ENCODE results near the gene SLC12A7.
"Not testable (repeated sequence)": the region's sequence is repeated elsewhere in the genome, so short reads cannot be mapped to it uniquely, and the experiment has no call there.

The SLC12A7 gene

DNA sequence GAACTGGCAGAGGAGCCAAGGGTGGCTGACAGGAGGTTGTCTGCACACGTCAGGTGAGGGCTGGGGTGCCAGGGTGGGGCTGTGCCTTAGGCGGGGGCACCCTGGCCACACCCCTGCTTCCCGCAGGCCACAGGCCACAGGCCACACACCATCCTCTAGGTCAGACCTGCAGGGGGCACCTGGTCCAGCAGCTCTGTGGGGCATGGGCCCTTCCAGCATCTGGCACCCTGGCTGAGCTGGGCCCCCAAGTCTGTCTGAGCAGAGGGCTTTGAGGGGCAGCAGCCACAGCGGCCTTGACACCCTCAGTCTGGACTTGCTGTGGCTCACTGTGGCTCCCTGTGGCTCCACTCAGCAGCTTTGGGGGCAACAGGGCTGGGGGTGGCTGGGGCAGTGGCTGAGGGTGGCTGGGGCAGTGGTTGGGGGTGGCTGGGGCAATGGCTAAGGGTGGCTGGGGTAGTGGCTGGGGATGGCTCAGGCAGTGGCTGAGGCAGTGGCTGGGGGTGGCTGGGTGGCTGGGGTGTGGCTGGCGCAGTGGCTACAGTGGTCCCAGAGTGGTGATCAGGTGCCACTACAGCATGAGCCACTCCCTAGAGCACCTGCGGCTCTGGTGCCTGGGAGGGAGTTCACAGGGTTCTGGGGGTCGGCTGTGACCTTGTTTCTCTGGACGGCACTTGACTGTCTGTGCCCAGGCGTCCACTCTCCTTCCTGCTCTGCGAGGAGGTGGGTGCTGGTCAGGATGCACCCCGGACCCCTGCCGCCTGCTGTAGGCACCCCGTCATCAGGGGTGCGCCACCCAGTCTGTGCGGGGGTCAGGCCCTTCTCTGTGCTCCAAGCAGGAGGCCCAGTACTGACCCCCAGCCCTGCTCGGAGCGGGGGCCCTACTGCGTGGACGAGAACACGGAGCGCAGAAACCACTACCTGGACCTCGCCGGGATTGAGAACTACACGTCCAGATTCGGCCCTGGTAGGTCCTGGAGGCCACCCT, 76.2 kb downstream of the SLC12A7 start:
- DNase-seq (ENCODE audit: low spot score): no peak

- no peak for DNase-seq (ENCODE audit: low spot score)
Measured at GRCh38 chr5:1034986-1035385, 76.9 kb downstream of the SLC12A7 start.

DNA sequence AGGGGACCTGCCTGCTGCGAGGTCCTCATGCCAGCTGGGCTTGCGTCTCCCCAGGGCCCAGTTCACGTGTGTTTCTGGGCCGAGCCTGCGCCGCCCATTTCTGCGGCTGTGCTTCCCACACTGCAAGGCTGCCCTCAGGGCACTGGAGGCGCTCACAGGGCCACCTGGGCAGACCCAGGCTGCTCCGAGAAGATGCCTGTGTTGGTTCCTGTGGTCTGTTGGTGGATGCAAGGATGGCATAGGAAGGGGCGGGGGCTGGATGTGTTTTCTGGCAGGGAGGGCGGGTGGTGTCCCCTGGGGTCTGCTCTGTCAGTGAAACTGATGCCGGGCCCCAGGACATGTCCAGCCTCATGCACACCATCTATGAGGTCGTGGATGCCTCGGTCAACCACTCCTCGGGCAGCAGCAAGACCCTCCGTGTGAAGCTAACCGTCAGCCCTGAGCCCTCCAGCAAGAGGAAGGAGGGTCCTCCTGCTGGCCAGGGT, 77.4 kb downstream of the SLC12A7 start:
- no peak for DNase-seq (ENCODE audit: low spot score)

DNA sequence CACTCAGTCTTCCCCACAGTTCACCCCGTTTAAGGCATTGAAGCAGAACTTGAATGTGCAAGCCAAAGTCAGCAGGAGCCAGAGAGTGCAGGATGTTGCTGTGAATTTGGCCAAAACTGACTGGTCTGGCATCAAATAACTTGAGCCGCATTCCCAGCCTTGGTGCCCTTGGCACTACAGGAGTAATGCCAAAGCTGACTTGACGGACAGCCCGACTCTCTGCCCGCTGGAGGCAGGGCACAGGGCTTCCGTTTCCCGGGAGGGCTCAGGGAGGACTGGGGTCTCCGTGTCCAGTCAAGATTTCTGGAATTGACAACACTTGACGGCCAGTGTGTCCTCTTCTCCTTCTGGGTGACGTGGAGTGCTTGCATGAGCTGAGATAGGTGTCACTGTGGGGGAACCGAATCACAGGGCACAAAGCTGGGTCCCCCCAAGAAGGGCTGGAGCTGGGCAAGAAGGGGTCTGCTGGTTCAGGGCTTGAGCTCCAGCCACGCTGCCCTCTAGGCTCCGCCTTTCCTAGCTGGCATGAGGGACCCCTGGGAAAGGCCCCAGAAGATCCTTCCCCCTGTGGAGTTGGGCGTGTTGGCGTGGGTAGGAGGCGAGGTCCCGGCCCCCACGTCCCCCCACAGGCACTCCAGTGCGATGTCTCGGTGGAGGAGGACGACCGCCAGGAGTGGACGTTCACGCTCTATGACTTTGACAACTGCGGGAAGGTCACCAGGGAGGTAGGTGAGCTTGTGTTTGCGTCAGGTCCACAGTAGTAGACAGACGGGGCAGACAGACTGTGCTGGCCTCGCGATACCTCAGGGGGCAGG, 78.0 kb downstream of the SLC12A7 start:
- no peak for DNase-seq (ENCODE audit: low spot score)

DNA sequence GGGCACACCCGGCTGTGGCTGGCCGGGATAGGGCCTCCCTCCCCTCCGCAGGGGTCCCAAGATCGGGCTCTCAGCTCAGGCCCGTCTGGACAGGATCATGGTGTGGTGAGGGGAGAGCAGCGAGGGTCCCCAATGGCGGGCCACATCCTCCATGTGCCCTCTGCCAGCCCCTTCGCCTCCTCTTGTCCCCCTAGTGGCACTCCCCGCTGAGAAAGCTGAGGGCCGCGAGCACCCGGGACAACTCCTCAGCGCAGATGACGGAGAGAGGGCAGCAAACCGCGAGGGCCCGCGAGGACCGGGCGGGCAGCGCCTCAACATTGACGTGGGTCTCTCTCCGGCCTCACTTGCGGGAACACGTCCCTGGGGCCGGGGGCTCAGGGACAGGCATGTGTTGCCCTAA, 78.7 kb downstream of the SLC12A7 start:
- DNase-seq (ENCODE audit: low spot score): no peak

GRCh38 chr5:1032551-1033027, 79.3 kb downstream of the SLC12A7 start:
- no peak for DNase-seq (ENCODE audit: low spot score)

- no peak for DNase-seq (ENCODE audit: low spot score)
Measured at GRCh38 chr5:1032011-1032410, 79.9 kb downstream of the SLC12A7 start.

DNA sequence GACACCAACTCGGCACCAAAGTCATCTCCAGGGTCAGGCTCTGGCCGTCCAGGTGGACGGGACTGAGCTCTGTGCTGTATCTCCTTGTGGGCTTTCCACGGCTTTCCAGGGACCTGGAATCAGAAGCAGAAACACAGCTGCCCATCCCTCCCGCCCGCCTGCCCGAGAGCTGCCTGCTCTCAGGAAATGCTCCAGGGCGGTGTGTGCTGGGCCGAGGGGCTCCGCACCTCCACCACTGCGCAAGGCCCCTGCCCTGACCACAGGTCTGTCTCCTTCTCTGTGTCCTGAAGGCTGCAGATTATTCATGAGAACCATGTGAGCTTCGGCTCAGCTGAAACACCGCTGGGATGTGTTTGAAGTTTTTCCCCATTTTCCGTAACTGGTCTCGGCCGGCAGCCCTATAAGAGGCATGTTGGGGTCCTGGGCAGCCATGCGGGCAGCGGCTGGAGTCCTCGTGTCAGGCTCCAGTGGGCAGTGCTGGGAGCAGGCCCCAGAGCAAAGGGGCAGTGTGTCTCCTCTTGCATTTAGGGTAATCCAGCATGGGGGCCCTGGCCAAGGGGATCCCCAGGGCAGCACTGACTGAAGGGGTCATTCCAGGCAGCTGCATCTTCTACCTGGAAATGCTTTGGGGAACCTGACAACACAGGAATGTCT, 80.4 kb downstream of the SLC12A7 start:
- no peak for DNase-seq (ENCODE audit: low spot score)

GRCh38 chr5:1030801-1031271, 81.0 kb downstream of the SLC12A7 start:
- no peak for DNase-seq (ENCODE audit: low spot score)

GRCh38 chr5:1029945-1030625, 81.8 kb downstream of the SLC12A7 start:
- DNase-seq (ENCODE audit: low spot score): no peak

DNA sequence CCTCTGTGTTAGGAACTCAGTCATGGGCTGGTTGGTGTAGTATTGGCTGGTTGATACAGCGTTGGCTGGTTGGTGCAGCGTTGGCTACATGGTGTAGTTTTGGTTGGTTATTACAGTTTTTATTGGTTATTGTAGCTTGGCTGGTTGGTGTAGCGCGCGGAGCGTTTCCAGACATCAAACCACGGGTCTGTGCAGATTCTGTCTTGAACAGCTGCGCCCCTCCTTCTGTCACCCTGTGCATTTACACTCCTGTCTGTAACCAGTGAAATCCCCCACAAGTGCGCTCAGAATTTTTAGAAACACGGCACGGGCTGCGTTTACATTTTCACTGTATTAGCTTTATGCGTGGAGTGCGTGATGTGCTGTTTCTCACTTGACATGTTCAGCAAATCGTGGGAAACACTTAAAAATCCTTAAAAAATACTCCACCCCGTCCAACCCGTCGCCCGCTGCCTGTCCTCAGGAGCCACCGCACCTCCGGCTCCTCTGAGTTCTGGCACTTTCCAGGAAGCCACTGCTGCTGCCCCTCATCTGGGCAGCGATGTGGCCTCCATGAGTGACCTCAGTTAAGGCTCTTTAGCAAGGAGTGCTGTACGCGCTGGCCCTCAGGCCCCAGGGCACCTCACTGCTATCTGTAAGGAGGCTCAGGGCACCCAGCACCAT, 82.5 kb downstream of the SLC12A7 start:
- DNase-seq (ENCODE audit: low spot score): no peak

DNA sequence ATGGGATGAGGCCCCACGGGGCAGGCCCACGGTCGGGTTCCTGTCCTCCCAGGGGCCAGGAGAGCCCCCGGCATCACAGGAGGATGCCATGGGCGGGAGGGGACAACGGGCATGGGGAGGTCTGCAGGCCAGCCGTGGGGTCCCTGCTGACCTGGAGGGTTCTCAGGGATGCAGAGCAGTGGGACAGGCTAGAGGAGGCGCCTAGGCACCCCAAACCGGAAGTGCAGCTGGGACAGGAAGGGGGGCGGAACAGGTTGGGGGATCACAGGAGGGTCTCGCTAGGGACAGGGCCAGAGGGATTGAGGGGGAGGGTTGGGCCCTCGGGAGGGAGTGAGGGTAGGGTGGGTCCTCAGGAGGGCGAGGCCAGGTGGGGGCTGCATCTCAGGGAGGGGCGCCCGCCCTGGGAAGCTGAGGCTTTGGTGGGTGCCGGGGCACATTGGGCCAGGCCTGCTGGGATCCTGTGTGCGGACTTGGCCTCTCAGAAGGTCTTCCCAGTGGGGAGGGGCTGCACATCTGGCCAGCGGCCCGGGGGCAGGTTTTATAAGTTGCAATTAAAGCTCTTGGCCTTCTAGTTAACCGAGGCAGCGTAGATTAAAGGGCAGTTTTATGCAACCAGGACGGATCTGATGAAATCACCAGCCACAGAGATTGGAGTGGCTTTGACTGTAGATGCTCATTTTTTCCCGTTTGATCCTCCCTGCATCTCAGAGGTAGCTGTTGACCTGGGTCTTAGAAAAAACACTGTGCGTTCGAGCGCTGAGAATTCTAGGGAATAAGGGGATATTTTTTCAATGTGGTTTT, 83.2 kb downstream of the SLC12A7 start:
- no peak for DNase-seq (ENCODE audit: low spot score)

DNA sequence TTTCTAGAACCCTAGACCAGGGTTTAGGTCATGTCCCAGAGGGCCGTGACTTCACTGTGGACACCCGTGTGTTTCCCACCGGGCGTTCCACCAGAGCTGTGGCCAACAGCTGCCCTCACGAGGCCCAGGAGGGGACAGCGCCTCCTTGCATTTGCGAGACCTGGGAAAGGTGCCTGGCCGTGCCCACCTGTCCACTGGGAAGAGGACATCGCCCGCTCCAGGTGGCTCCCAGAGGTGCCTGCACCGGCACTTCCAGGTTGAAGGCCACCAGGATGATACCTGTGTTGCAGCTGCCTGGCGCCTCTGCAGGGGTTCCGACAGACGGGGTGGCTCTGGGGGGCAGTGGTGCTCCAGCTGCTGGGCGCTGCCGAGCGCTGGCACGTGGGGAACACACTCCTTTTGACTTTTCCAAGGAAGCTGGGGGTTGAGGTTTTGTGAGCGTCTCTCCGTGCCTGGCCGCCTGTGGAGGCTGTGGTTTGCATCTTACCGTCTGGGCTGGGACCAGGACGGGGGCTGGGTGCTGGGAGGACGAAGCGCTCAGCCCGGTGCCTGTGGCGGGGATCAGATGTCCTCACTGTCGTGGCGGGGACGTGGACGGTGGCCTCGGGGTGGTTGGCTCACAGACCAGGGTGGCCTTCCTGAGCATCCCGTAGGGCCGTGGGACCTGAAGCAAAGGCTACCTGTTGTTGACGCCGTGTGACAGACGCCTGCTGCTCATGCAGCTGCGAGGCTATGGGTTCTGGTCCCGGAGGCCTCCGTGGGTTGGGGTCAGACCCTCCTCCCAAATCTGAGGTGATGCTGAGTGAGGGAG, 84.0 kb downstream of the SLC12A7 start:
- no peak for DNase-seq (ENCODE audit: low spot score)

GRCh38 chr5:1026700-1027621, 84.9 kb downstream of the SLC12A7 start:
- DNase-seq (ENCODE audit: low spot score): no peak

GRCh38 chr5:1021969-1022336, 89.9 kb downstream of the SLC12A7 start:
- DNase-seq (ENCODE audit: low spot score): not testable (repeated sequence)

DNA sequence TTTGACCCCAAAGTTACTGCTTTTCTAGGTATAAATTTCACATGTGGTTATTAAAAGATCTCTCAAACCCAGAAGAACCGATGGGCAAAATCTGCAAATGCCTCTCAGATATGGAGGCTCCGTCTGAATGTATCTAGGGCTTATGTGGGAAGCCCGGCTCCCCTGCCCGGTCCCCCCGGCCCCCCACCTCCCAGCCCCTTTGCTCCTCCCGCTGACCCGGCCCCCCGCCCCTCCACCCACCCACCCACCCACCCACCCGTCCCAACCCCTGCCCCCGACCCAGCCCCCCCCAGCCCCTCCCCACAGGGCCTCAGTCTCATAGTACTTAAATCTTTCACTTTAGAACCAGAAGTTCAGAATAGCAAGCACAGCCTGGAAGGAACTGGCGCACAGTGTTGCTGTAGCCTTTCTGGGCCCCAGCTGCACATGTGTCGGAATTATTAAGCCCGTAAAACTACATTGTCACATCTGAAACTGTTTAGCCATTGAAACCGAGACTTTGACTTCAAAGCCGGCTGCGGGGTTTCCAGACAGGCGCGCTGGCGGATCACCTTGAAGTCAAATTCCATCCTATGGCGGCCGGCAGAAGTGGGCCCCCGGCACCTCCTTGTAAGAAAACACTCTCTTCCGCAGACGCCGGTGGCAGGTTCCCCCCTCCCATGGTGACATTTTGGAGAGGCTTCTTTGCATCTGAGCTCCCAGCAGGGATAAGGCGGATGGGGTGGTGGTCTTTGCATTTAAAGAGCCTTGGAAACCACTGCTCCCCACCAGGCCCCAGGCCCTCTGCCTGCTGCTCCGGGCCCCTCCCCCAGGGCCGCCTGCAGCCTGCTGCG, 90.5 kb downstream of the SLC12A7 start:
- peak; percentile 82 for DNase-seq (ENCODE audit: low spot score)

GRCh38 chr5:1020452-1020961, 91.4 kb downstream of the SLC12A7 start:
- no peak for DNase-seq (ENCODE audit: low spot score)
